IMR-90 (cell line): Measurements from ENCODE around the gene ITPK1. TPM values are rescaled to one million over a fixed set of nuclear protein-coding genes. Genes with fewer than 3 reads are reported as not detected.

Experiments used
- ATAC-seq: fragments of 200-7000 bp; cut with Tn5 transposase; 2 replicates; pipeline ENCODE4 v1.9.1; 2020; ENCODE audit warnings: low read depth, mild to moderate bottlenecking, moderate library complexity
- BruUV-seq: library from RNA; stranded (reverse); fragments of 400-500 nt; replicated peaks from 2 replicates; lab custom pipeline; 2021; lab: Mats Ljungman, UMichigan
- CTCF ChIA-PET: fragments of 300-600 bp; formaldehyde crosslinking; extraction: SDS; loops from one replicate; lab custom pipeline; 2021; ENCODE audit warnings: antibody characterized with exemption; lab: Yijun Ruan, JAX
- POLR2A ChIA-PET: fragments of 300-600 bp; sonication (Branson Sonifier 250); formaldehyde crosslinking; loops from one replicate; lab custom pipeline; 2022; ENCODE audit warnings: antibody characterized with exemption; ENCODE audit not compliant: unreplicated experiment; lab: Charles Lee
- DNase-seq: peaks from one replicate; pipeline ENCODE4 v3.0.0; 2013
- H2AFZ ChIP-seq: replicated peaks from 2 replicates; pipeline ENCODE3; 2013; ENCODE audit warnings: low read length, mild to moderate bottlenecking; ENCODE audit not compliant: poor library complexity
- H2AK5ac ChIP-seq: 2 replicates; pipeline ENCODE4 v1.6.1; 2013; ENCODE audit warnings: low read depth, low read length, inconsistent platforms
- H2AK9ac ChIP-seq: replicated peaks from 2 replicates; pipeline ENCODE3; 2013; ENCODE audit warnings: mild to moderate bottlenecking, low read depth, low read length, moderate library complexity; ENCODE audit not compliant: poor library complexity
- H2BK120ac ChIP-seq: 2 replicates; pipeline ENCODE4 v1.6.1; 2013; ENCODE audit warnings: low read depth, low read length, inconsistent platforms
- H2BK15ac ChIP-seq: 3 replicates; pipeline ENCODE4 v1.6.1; 2013; ENCODE audit warnings: low read depth, low read length, inconsistent platforms
- H2BK20ac ChIP-seq: 2 replicates; pipeline ENCODE4 v1.6.1; 2013; ENCODE audit warnings: low read depth, mild to moderate bottlenecking, inconsistent platforms, low read length, moderate library complexity
- H2BK5ac ChIP-seq: 2 replicates; pipeline ENCODE4 v1.6.1; 2013; ENCODE audit warnings: mild to moderate bottlenecking, low read depth, low read length, inconsistent platforms; ENCODE audit not compliant: poor library complexity, severe bottlenecking
- H3K14ac ChIP-seq: replicated peaks from 2 replicates; pipeline ENCODE4 v1.6.1; 2013; ENCODE audit warnings: low read depth, low read length, inconsistent platforms
- H3K18ac ChIP-seq: 2 replicates; pipeline ENCODE4 v1.6.1; 2013; ENCODE audit warnings: low read depth, low read length, control low read depth
- H3K23ac ChIP-seq: 2 replicates; pipeline ENCODE4 v1.6.1; 2013; ENCODE audit warnings: low read depth, low read length, inconsistent platforms
- H3K27ac ChIP-seq: 2 replicates; pipeline ENCODE4 v1.5.1; 2013; ENCODE audit warnings: mild to moderate bottlenecking, control low read depth, low read length; ENCODE audit not compliant: insufficient read depth
- H3K27me3 ChIP-seq: 2 replicates; pipeline ENCODE4 v1.6.1; 2013; ENCODE audit warnings: low read length; ENCODE audit not compliant: control insufficient read depth, insufficient read depth
- H3K36me3 ChIP-seq: 2 replicates; pipeline ENCODE4 v1.6.1; 2013; ENCODE audit warnings: low read length, mixed read lengths; ENCODE audit not compliant: control insufficient read depth, insufficient read depth
- H3K4ac ChIP-seq: 2 replicates; pipeline ENCODE4 v1.6.1; 2013; ENCODE audit warnings: low read depth, low read length, inconsistent platforms
- H3K4me1 ChIP-seq: 2 replicates; pipeline ENCODE4 v1.6.1; 2013; ENCODE audit warnings: low read length, mixed read lengths; ENCODE audit not compliant: control insufficient read depth, insufficient read depth
- H3K4me2 ChIP-seq: 2 replicates; pipeline ENCODE4 v1.6.1; 2013; ENCODE audit warnings: low read depth, mild to moderate bottlenecking, control low read depth, low read length, moderate library complexity
- H3K4me3 ChIP-seq: 2 replicates; pipeline ENCODE4 v1.5.1; 2013; ENCODE audit warnings: low read depth, mild to moderate bottlenecking, control low read depth, low read length, moderate library complexity; ENCODE audit not compliant: insufficient read depth
- H3K56ac ChIP-seq: 2 replicates; pipeline ENCODE4 v1.6.1; 2013; ENCODE audit warnings: low read length, inconsistent platforms; ENCODE audit not compliant: insufficient read depth; ENCODE audit errors: extremely low read depth
- H3K79me1 ChIP-seq, 2 experiments: 2 replicates each; pipeline ENCODE4 v1.6.1; 2013; ENCODE audit warnings: low read length in 2 of 2, inconsistent platforms in 1 of 2, low read depth in 1 of 2
- H3K9ac ChIP-seq: 2 replicates; pipeline ENCODE4 v1.6.1; 2013; ENCODE audit warnings: low read depth, low read length, control low read depth
- H3K9me1 ChIP-seq: 2 replicates; pipeline ENCODE4 v1.6.1; 2013; ENCODE audit warnings: low read length, inconsistent platforms; ENCODE audit not compliant: insufficient read depth
- H3K9me3 ChIP-seq: 2 replicates; pipeline ENCODE4 v1.6.1; 2013; ENCODE audit warnings: low read length; ENCODE audit not compliant: control insufficient read depth, insufficient read depth
- H4K20me1 ChIP-seq: 2 replicates; pipeline ENCODE4 v1.6.1; 2013; ENCODE audit warnings: low read length, inconsistent platforms; ENCODE audit not compliant: insufficient read depth
- H4K5ac ChIP-seq: 2 replicates; pipeline ENCODE4 v1.6.1; 2013; ENCODE audit warnings: mild to moderate bottlenecking, low read depth, low read length, control low read depth
- H4K8ac ChIP-seq, 2 experiments: 2 replicates each; pipeline ENCODE4 v1.6.1; 2013; ENCODE audit warnings: low read depth in 2 of 2, low read length in 2 of 2, control low read depth in 1 of 2, inconsistent platforms in 1 of 2
- H4K91ac ChIP-seq: 2 replicates; pipeline ENCODE4 v1.6.1; 2013; ENCODE audit warnings: low read depth, low read length, inconsistent platforms; ENCODE audit not compliant: insufficient read depth
- BHLHE40 ChIP-seq: fragments of 150-350 bp; IDR thresholded peaks from 2 replicates; pipeline ENCODE4 v1.6.1; 2016; ENCODE audit warnings: mild to moderate bottlenecking, low read depth, low read length
- MAZ ChIP-seq: IDR thresholded peaks from 2 replicates; pipeline ENCODE4 v1.6.1; 2012; ENCODE audit warnings: low read depth, mild to moderate bottlenecking, low read length, improper control_type of control experiment, moderate library complexity, borderline replicate concordance
- WGBS, 2 experiments: methylation state at CpG; one replicate each; pipeline versions ENCODE4 v1.1.5 to v1.1.7; 2013; ENCODE audit warnings: missing lambda C conversion rate in 2 of 2; ENCODE audit not compliant: insufficient read length in 1 of 2; ENCODE audit errors: extremely low coverage in 2 of 2; 5-methylcytosine and 5-hydroxymethylcytosine counted together
- dilution Hi-C: fragments of 300-500 bp; cut with HindIII; formaldehyde crosslinking; loops from one replicate; pipeline ENCODE4 v1.14.3; 2018; ENCODE audit warnings: low sequenced_read_pairs; ENCODE audit not compliant: unreplicated experiment
- in situ Hi-C: fragments of 300-500 bp; cut with MboI; formaldehyde crosslinking; loops from 3 replicates; pipeline ENCODE4 v1.14.3; 2019; ENCODE audit warnings: low sequenced_read_pairs, inconsistent platforms, mixed read lengths
- intact Hi-C: fragments of 100-400 bp; cut with micrococcal nuclease; formaldehyde crosslinking; loops from 2 replicates; pipeline ENCODE4 v1.10.0; 2022
- polyA plus RNA-seq, 3 experiments: library from polyadenylated mRNA; depleted of rRNA; stranded (reverse); fragments of >200 nt; gene quantifications; 2 replicates each; pipeline ENCODE4 v1.2.3, GENCODE V29; 2012; ENCODE audit warnings: low replicate concordance in 1 of 3
- total RNA-seq: library from RNA; depleted of rRNA; stranded (reverse); fragments of >200 nt; gene quantifications from 2 replicates; pipeline ENCODE4 v1.2.3, GENCODE V29; 2012

The ITPK1 gene
- total and polyA plus RNA-seq, 2 of the 4 experiments (the other 2 are of a cell fraction), result 21.7 to 26.9 TPM

DNA sequence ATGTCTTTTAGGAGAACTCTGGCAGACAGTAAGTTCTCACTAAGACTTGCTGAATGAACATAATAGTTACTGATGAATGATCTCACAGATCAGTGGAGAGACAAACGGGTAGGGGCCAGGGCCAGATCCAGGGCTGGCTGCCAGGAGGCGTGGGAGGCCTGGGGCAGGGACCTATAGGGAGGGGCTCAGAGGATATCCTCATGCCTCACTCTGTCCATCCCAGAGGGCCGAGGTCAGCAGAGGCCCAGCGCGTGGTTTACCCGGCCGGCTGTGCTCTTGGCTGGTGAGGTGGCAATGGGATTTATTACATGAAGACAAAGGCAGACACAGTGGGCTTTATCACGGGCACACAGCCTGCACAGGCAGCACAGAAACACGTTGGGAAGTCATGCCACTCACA lies 107.3 kb downstream of the ITPK1 start:
- no CpG with 5 or more reads among the region's 9 CpGs for WGBS, 2 experiments
- H3K36me3 ChIP-seq, result no peaks in the 10 kb centered on the region
- peak overlapping the region; percentile 2 for H2AFZ ChIP-seq
- no peaks in the 10 kb centered on the region for H3K27me3 ChIP-seq
- peaks cover 4% of the 10 kb centered on the region; the same call in 1 of the 2 replicates for H3K9me1 ChIP-seq
- no peak overlapping the region for H3K23ac ChIP-seq
- no peak overlapping the region for H4K91ac ChIP-seq
- H4K8ac ChIP-seq, result no peak overlapping the region
- no peak overlapping the region for H2AK5ac ChIP-seq
- H3K9ac ChIP-seq, result no peak overlapping the region
- ATAC-seq, result peak; percentile 51
- ChIA-PET CTCF (no interaction called here), POLR2A (no interaction called here)
- no peak overlapping the region for H3K56ac ChIP-seq
- intact Hi-C loops, result no loop called here
- no peak overlapping the region for H2BK120ac ChIP-seq
- H3K9me3 ChIP-seq, result no peaks in the 10 kb centered on the region
- H2BK5ac ChIP-seq, result no peak overlapping the region
- H3K4me1 ChIP-seq, result peaks cover 6% of the 10 kb centered on the region; the same call in 1 of the 2 replicates
- no peak overlapping the region for H3K14ac ChIP-seq
- H3K18ac ChIP-seq, result no peak overlapping the region
- no peak overlapping the region for H3K4me2 ChIP-seq
- BruUV-seq, result no TSS peak
- no peak overlapping the region for H3K4ac ChIP-seq
- no peak overlapping the region for H3K4me3 ChIP-seq
- no peak overlapping the region for H4K5ac ChIP-seq
- dilution Hi-C loops, result no loop called here
- TF ChIP-seq MAZ, result 0 out of 2 replicates have a peak, but pooled peaks have one; percentile 24
- no peak for TF ChIP-seq BHLHE40
- no peak overlapping the region for H2BK20ac ChIP-seq
- in situ Hi-C loops, result no loop called here
- no peaks in the 10 kb centered on the region for H3K79me1 ChIP-seq
- H4K20me1 ChIP-seq, result no peaks in the 10 kb centered on the region; the same call in 1 of the 2 replicates
- peak; percentile 35 for DNase-seq
- H3K27ac ChIP-seq, result no peak overlapping the region
- H2BK15ac ChIP-seq, result no peak overlapping the region
- H2AK9ac ChIP-seq, result peak overlapping the region; percentile 76
